ENCODE measurements around the gene POLR2C. TPM values are rescaled to one million over a fixed set of nuclear protein-coding genes. Genes with fewer than 3 reads are reported as not detected.

The POLR2C gene
- total RNA-seq, 1 donor from 2014 or later, result 58.0 TPM

- peaks cover 2% of the 10 kb centered on the region for H3K4me1 Mint-ChIP-seq (ENCODE audit: low read depth, unreplicated experiment)
- peaks cover 12% of the 10 kb centered on the region for H3K36me3 Mint-ChIP-seq (ENCODE audit: low read depth, unreplicated experiment)
- Histone ChIP-seq H3K27me3 (ENCODE audit: insufficient read depth, low read length) (no peaks in the 10 kb centered on the region), H3K4me1 (ENCODE audit: insufficient read depth, low read length) (no peaks in the 10 kb centered on the region), H3K4me3 (ENCODE audit: insufficient read depth, low read depth, low read length) (no peak overlapping the region), H3K4me2 (ENCODE audit: low read length) (no peak overlapping the region), H3K36me3 (ENCODE audit: insufficient read depth, low read length) (no peaks in the 10 kb centered on the region), H4K20me1 (ENCODE audit: insufficient read depth, low read length) (no peaks in the 10 kb centered on the region), H3K79me2 (ENCODE audit: insufficient read depth, low read length) (no peaks in the 10 kb centered on the region), H3K9ac (ENCODE audit: low read length) (no peak overlapping the region), H2AFZ (ENCODE audit: low read depth, low read length) (no peak overlapping the region), H3K27ac (ENCODE audit: low read depth, low read length) (no peak overlapping the region), H3K9me3 (ENCODE audit: insufficient read depth, low read depth, low read length) (no peaks in the 10 kb centered on the region)
- no peaks in the 10 kb centered on the region for H3K9me3 Mint-ChIP-seq (ENCODE audit: unreplicated experiment)
- no peak overlapping the region for H3K27ac Mint-ChIP-seq (ENCODE audit: unreplicated experiment)
- H3K4me3 Mint-ChIP-seq (ENCODE audit: unreplicated experiment), result no peak overlapping the region
- peaks cover 7% of the 10 kb centered on the region for H3K27me3 Mint-ChIP-seq (ENCODE audit: low read depth, unreplicated experiment)
- DNase-seq (ENCODE audit: low read depth) (no peak), FAIRE-seq (no peak)
- TF ChIP-seq CTCF (IDR thresholded peaks at IDR 0.05; ENCODE audit: insufficient read depth, low read depth, low read length) (no peak), EZH2 (IDR thresholded peaks at IDR 0.05; ENCODE audit: insufficient read depth, low read length) (no peak)
Observed at GRCh38 chr16:57513371-57514102, 51.1 kb downstream of the POLR2C start.

- no peak overlapping the region for H3K4me3 Mint-ChIP-seq (ENCODE audit: unreplicated experiment)
- Histone ChIP-seq H3K4me1 (ENCODE audit: insufficient read depth, low read length) (no peaks in the 10 kb centered on the region), H3K27me3 (ENCODE audit: insufficient read depth, low read length) (no peaks in the 10 kb centered on the region), H3K4me3 (ENCODE audit: insufficient read depth, low read depth, low read length) (no peak overlapping the region), H3K4me2 (ENCODE audit: low read length) (no peak overlapping the region), H3K9ac (ENCODE audit: low read length) (no peak overlapping the region), H4K20me1 (ENCODE audit: insufficient read depth, low read length) (peaks cover 5% of the 10 kb centered on the region), H3K27ac (ENCODE audit: low read depth, low read length) (no peak overlapping the region), H3K9me3 (ENCODE audit: insufficient read depth, low read depth, low read length) (no peaks in the 10 kb centered on the region), H3K36me3 (ENCODE audit: insufficient read depth, low read length) (no peaks in the 10 kb centered on the region), H2AFZ (ENCODE audit: low read depth, low read length) (no peak overlapping the region), H3K79me2 (ENCODE audit: insufficient read depth, low read length) (no peaks in the 10 kb centered on the region)
- peaks cover 5% of the 10 kb centered on the region for H3K27me3 Mint-ChIP-seq (ENCODE audit: low read depth, unreplicated experiment)
- no peaks in the 10 kb centered on the region for H3K9me3 Mint-ChIP-seq (ENCODE audit: unreplicated experiment)
- peaks cover 2% of the 10 kb centered on the region for H3K4me1 Mint-ChIP-seq (ENCODE audit: low read depth, unreplicated experiment)
- no peak overlapping the region for H3K27ac Mint-ChIP-seq (ENCODE audit: unreplicated experiment)
- TF ChIP-seq CTCF (IDR thresholded peaks at IDR 0.05; ENCODE audit: insufficient read depth, low read depth, low read length) (no peak), EZH2 (IDR thresholded peaks at IDR 0.05; ENCODE audit: insufficient read depth, low read length) (no peak)
- DNase-seq (ENCODE audit: low read depth), result no peak
- peaks cover 15% of the 10 kb centered on the region for H3K36me3 Mint-ChIP-seq (ENCODE audit: low read depth, unreplicated experiment)
- FAIRE-seq, result no peak
Observed at GRCh38 chr16:57514371-57514770, 51.9 kb downstream of the POLR2C start.
